Panc1 (cell line): ENCODE data around the gene NUP98. TPM values are rescaled to one million over a fixed set of nuclear protein-coding genes. Genes with fewer than 3 reads are reported as not detected.

Experiments used
- ATAC-seq: fragments of 200-7000 bp; cut with Tn5 transposase; 2 replicates; pipeline ENCODE4 v1.9.1; 2020; ENCODE audit warnings: mild to moderate bottlenecking, moderate library complexity
- BruUV-seq: library from RNA; stranded (reverse); fragments of 400-500 nt; replicated peaks from 2 replicates; lab custom pipeline; 2021; lab: Mats Ljungman, UMichigan
- CTCF ChIA-PET: fragments of 300-600 bp; sonication (Branson Sonifier 250); formaldehyde crosslinking; loops from one replicate; lab custom pipeline; 2022; ENCODE audit warnings: antibody characterized with exemption; lab: Charles Lee
- POLR2A ChIA-PET: fragments of 300-600 bp; sonication (Branson Sonifier 250); formaldehyde crosslinking; loops from one replicate; lab custom pipeline; 2022; ENCODE audit warnings: antibody characterized with exemption; lab: Charles Lee
- DNase-seq: peaks from one replicate; pipeline ENCODE4 v3.0.0-alpha.2; 2010; ENCODE audit warnings: low read depth, low spot score
- H3K27ac ChIP-seq: 2 replicates; pipeline ENCODE4 v1.5.1; 2011; ENCODE audit warnings: mild to moderate bottlenecking, low read length, inconsistent platforms
- H3K27me3 ChIP-seq: fragments of 200-500 bp; sonication (Bioruptor generic); 2 replicates; pipeline ENCODE4 v1.6.0; 2014; ENCODE audit warnings: low read length, inconsistent platforms; ENCODE audit not compliant: control insufficient read depth, insufficient read depth
- H3K36me3 ChIP-seq: fragments of 200-500 bp; sonication (Bioruptor generic); 2 replicates; pipeline ENCODE4 v1.5.1; 2014; ENCODE audit warnings: inconsistent platforms, mild to moderate bottlenecking, low read length, moderate library complexity; ENCODE audit not compliant: control insufficient read depth, insufficient read depth
- H3K4me1 ChIP-seq: 2 replicates; pipeline ENCODE4 v1.5.1; 2011; ENCODE audit warnings: inconsistent platforms, mild to moderate bottlenecking, low read length, moderate library complexity; ENCODE audit not compliant: control insufficient read depth, insufficient read depth
- H3K4me3 ChIP-seq, 2 experiments: 2 replicates each; pipeline ENCODE4 v1.5.1; 2011 to 2012; ENCODE audit warnings: low read depth in 2 of 2, low read length in 2 of 2, mild to moderate bottlenecking in 2 of 2, inconsistent platforms in 1 of 2, moderate library complexity in 1 of 2
- H3K9me3 ChIP-seq: fragments of 200-500 bp; sonication (Bioruptor generic); 2 replicates; pipeline ENCODE4 v1.5.1; 2014; ENCODE audit warnings: low read depth, mild to moderate bottlenecking, inconsistent platforms, low read length, moderate library complexity; ENCODE audit not compliant: control insufficient read depth, insufficient read depth
- POLR2AphosphoS5 ChIP-seq: IDR thresholded peaks from 2 replicates; pipeline ENCODE4 v1.6.1; 2012; ENCODE audit warnings: mild to moderate bottlenecking, low read depth, low read length, moderate library complexity
- REST ChIP-seq, 2 experiments: IDR thresholded peaks; 2 replicates each; pipeline ENCODE4 v1.6.1; 2011 to 2012; ENCODE audit warnings: low read depth in 2 of 2, control low read depth in 1 of 2, low read length in 1 of 2, mild to moderate bottlenecking in 1 of 2, moderate library complexity in 1 of 2; ENCODE audit not compliant: insufficient read depth in 1 of 2
- SIN3A ChIP-seq: IDR thresholded peaks from 2 replicates; pipeline ENCODE4 v1.6.1; 2012; ENCODE audit warnings: low read depth, mild to moderate bottlenecking, low read length, moderate library complexity, borderline replicate concordance; ENCODE audit not compliant: insufficient read depth
- TCF7L2 ChIP-seq: IDR thresholded peaks from 2 replicates; pipeline ENCODE4 v1.6.1; 2011; ENCODE audit warnings: mild to moderate bottlenecking, low read depth, low read length, inconsistent platforms
- in situ Hi-C: cut with HindIII; loops from 2 replicates; pipeline ENCODE4 v1.10.0; 2016; ENCODE audit warnings: low sequenced_read_pairs, low pct_unique_long_range_greater_than_20kb
- intact Hi-C: fragments of 100-400 bp; cut with micrococcal nuclease; formaldehyde crosslinking; loops from one replicate; pipeline ENCODE4 v1.10.0; 2022; ENCODE audit not compliant: unreplicated experiment
- total RNA-seq: library from RNA; stranded (reverse); gene quantifications from one replicate; pipeline ENCODE4 v1.2.1, GENCODE V29; 2021; ENCODE audit not compliant: unreplicated experiment
- TF ChIP-seq, protein P1 (sequence below): fragments of 450-650 bp; IDR thresholded peaks from 2 replicates; pipeline ENCODE4 v1.5.1; 2017; ENCODE audit warnings: mild to moderate bottlenecking

Gene NUP98
- total RNA-seq, 1 experiment from 2014 or later: 244 TPM

GRCh38 chr11:3709977-3710376 lies 87.4 kb downstream of the NUP98 start:
- CTCF ChIA-PET: interaction anchor here (1.1 kb wide), 1 partner anchor 15 kb away, joined by 3 read pairs; no protein-coding TSS in a partner anchor
- no TSS peak for BruUV-seq
- intact Hi-C loops (loop anchor here (5.0 kb wide), 1 partner anchor 62 kb away; no protein-coding TSS in a partner anchor), in situ Hi-C loops (loop anchor here (10.0 kb wide), 1 partner anchor 55 kb away; no protein-coding TSS in a partner anchor)
- H3K27me3 ChIP-seq: no peaks in the 10 kb centered on the region
- no peak for DNase-seq
- peaks cover 79% of the 10 kb centered on the region for H3K36me3 ChIP-seq
- TF ChIP-seq REST (IDR thresholded peaks at IDR 0.05; ENCODE audit: insufficient read depth in 1 of 2, low read depth in 2 of 2, low read length in 1 of 2): no peak
- TF ChIP-seq, protein P1, sequence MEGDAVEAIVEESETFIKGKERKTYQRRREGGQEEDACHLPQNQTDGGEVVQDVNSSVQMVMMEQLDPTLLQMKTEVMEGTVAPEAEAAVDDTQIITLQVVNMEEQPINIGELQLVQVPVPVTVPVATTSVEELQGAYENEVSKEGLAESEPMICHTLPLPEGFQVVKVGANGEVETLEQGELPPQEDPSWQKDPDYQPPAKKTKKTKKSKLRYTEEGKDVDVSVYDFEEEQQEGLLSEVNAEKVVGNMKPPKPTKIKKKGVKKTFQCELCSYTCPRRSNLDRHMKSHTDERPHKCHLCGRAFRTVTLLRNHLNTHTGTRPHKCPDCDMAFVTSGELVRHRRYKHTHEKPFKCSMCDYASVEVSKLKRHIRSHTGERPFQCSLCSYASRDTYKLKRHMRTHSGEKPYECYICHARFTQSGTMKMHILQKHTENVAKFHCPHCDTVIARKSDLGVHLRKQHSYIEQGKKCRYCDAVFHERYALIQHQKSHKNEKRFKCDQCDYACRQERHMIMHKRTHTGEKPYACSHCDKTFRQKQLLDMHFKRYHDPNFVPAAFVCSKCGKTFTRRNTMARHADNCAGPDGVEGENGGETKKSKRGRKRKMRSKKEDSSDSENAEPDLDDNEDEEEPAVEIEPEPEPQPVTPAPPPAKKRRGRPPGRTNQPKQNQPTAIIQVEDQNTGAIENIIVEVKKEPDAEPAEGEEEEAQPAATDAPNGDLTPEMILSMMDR: no peak
- TF ChIP-seq TCF7L2: no peak
- no peak for TF ChIP-seq POLR2AphosphoS5
- TF ChIP-seq SIN3A: no peak
- POLR2A ChIA-PET: no interaction called here
- no peak overlapping the region for H3K27ac ChIP-seq
- H3K9me3 ChIP-seq: no peaks in the 10 kb centered on the region
- no peak for ATAC-seq
- no peaks in the 10 kb centered on the region for H3K4me1 ChIP-seq
- no peak overlapping the region for H3K4me3 ChIP-seq

DNA sequence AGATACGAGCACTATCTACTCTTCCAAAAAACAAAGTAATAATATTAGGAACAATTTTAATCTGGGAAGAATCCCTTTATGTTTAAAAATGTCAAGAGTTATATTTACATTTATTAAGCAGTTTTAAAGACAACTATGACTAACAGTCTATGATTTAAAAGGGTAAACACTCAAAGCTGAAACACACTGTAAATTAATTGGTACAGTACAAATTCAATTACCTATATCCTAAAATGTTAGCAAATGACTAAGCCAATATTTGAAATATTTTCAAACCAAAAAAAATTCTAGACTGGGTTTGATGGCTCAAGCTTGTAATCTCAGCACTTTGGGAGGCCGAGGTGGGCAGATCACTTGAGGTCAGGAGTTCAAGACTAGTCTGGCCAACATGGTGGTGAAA lies 90.2 kb downstream of the NUP98 start:
- no peak overlapping the region for H3K27ac ChIP-seq
- BruUV-seq: no TSS peak
- no peak overlapping the region for H3K4me3 ChIP-seq
- intact Hi-C loops: no loop called here
- ChIA-PET POLR2A (no interaction called here), CTCF (no interaction called here)
- H3K27me3 ChIP-seq: no peaks in the 10 kb centered on the region
- in situ Hi-C loops: no loop called here
- ATAC-seq (no peak), DNase-seq (no peak)
- H3K36me3 ChIP-seq: peaks cover 79% of the 10 kb centered on the region
- H3K9me3 ChIP-seq: no peaks in the 10 kb centered on the region
- TF ChIP-seq REST (IDR thresholded peaks at IDR 0.05; ENCODE audit: insufficient read depth in 1 of 2, low read depth in 2 of 2, low read length in 1 of 2) (no peak), POLR2AphosphoS5 (no peak), SIN3A (no peak), TCF7L2 (no peak)
- TF ChIP-seq, protein P1: no peak
- no peaks in the 10 kb centered on the region for H3K4me1 ChIP-seq
